GM20000 (cell line): Measurements from ENCODE around the gene ABHD12.
"Not testable (repeated sequence)": the region's sequence is repeated elsewhere in the genome, so short reads cannot be mapped to it uniquely, and the experiment has no call there.

ENCODE experiments used
- DNase-seq: peaks from one replicate; pipeline ENCODE4 v3.0.0; 2012; ENCODE audit warnings: low spot score
- TF ChIP-seq, protein P1 (sequence below): IDR thresholded peaks from 2 replicates; pipeline ENCODE4 v1.5.1; 2012; ENCODE audit warnings: mild to moderate bottlenecking, control low read depth; ENCODE audit errors: extremely low read depth, missing control alignments

The ABHD12 gene

DNA sequence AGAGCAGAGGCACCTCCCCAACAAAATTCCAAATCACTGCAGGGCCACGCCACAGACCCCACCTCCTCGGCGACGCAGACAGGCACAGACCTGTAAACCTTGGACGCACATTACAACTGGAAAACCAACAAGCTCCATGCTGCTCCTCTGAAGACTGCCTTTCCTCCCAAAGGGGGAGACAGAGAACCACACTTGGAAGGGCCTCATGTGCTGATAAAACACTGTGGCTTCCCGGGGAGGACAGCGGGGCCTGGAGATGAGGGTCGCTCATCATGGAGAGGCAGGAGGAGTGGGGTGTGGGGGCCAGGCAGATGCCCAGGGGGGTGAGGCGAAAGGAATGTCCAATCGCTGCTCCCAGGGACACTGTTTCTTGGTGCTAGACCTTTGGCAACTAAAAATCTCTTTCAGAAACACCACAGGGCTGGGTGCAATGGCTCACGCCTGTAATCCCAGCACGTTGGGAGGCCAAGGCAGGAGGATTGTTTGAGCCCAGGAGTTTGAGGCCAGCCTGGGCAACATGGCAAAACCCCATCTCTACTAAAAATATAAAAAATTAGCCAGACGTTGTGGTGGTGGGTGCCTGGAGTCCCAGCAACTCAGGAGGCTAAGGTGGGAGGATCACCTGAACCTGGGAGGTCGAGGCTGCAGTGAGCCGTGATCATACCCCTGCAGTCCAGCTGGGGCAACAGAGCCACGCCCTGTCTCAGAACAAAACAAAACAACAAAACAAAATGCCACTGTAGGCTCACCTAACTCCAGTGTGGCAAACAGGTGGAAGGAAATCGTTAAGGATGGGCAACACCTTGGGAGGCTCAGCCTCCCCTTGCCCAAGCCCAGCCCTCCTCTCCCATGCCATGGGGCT, 53.8 kb downstream of the ABHD12 start:
- TF ChIP-seq, protein P1, sequence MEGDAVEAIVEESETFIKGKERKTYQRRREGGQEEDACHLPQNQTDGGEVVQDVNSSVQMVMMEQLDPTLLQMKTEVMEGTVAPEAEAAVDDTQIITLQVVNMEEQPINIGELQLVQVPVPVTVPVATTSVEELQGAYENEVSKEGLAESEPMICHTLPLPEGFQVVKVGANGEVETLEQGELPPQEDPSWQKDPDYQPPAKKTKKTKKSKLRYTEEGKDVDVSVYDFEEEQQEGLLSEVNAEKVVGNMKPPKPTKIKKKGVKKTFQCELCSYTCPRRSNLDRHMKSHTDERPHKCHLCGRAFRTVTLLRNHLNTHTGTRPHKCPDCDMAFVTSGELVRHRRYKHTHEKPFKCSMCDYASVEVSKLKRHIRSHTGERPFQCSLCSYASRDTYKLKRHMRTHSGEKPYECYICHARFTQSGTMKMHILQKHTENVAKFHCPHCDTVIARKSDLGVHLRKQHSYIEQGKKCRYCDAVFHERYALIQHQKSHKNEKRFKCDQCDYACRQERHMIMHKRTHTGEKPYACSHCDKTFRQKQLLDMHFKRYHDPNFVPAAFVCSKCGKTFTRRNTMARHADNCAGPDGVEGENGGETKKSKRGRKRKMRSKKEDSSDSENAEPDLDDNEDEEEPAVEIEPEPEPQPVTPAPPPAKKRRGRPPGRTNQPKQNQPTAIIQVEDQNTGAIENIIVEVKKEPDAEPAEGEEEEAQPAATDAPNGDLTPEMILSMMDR: no peak
- no peak for DNase-seq

DNA sequence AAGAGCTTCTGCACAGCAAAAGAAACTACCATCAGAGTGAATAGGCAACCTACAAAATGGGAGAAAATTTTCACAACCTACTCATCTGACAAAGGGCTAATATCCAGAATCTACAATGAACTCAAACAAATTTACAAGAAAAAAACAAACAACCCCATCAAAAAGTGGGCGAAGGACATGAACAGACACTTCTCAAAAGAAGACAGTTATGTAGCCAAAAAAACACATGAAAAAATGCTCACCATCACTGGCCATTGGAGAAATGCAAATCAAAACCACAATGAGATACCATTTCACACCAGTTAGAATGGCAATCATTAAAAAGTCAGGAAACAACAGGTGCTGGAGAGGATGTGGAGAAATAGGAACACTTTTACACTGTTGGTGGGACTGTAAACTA, 55.7 kb downstream of the ABHD12 start:
- not testable (repeated sequence) for DNase-seq

DNA sequence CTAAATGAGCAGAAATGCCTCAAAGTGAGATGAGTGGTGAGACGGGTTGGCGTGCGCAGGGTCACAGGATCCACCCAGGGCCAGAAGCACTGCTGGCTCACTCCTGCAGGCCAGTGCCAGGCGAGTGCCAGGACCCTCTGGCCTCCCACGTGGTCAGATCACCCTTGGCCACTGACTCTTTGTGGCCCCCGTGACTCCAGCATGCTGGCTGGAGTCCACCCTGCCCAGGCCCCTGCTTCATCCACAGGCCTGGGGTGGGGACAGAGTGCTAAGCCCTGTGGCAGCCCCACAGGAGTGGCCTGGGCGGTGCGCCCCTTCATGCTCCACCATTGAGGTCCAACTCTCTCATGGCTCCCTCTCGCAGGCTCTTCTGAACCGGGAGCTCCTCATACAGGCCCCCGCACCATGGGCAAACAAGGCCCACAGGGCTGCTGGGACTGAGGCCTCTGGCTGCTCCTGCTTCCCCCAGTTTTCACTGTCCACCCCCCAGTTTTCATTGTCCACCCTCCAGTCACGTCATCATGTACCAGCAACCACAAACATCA, 61.6 kb downstream of the ABHD12 start:
- TF ChIP-seq, protein P1: no peak
- no peak for DNase-seq

DNA sequence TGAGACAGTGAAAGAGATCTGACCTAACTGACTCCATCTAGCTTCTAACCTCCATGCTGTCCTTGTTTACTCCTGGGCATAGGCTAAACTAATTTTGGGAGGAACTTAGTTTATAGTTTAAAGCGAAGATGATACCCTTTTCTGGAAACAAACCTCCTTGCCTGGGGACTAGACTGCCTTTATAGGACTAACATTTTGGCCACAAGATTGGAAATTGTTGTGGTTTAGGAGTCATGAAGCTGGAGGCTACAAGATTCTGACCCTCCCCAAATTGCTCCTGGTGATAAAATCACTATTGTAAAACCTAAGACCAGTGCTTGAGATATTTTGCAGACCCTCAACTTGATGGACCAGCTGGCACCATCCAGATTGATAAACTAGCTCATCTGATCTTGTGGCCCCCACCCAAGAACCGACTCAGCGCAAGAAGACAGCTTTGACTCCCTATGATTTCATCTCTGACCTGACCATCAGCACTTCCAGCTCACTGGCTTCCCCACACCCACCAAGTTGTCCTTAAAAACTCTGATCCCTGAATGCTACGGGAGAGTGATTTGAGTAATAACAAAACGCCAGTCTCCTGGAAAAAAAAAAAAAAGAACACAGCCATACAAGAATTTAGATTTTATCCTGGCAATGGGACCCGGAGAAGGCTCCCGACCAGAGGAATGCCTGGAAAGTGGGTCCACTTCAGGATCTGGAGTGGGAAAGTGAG, 63.0 kb downstream of the ABHD12 start:
- no peak for DNase-seq
- TF ChIP-seq, protein P1: no peak

DNA sequence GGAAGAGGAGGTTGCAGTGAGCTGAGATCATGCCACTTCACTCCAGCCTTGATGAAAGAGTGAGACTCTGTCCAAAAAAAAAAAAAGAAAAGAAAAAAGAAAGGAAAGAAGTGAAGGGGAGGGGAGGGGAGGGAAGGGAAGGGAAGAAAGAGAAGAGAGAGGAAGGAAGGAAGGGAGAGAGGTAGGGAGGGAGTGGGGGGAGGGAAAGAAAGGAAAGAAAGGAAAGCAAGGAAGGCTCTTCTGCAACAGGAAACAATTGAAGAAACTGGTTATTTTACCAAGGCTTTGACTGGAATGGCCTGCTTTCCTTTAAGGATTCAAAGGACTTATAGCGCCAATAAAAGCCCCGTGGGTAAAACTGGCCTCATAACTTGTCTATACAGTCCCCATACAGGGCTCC, 64.6 kb downstream of the ABHD12 start:
- TF ChIP-seq, protein P1: no peak
- no peak for DNase-seq

DNA sequence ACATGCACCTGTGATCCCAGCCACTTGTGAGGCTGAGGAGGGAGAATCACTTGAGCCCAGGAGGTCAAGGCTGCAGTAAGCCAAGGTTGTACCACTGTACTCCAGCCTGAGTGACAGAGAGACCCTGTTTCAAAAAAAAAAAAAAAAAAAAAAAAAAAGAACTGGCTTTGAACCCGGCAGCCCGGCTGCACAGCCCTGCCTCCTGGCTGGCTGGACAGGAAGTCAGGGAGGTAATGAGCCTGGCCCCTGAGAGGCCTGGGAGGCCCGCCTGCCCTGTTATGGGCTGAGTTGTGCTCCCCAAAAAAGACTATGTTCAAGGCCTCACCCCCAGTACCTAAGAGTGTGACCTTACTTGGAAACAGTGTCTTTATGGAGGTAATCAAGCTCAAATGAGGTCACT, 65.6 kb downstream of the ABHD12 start:
- DNase-seq: no peak
- TF ChIP-seq, protein P1: no peak

DNA sequence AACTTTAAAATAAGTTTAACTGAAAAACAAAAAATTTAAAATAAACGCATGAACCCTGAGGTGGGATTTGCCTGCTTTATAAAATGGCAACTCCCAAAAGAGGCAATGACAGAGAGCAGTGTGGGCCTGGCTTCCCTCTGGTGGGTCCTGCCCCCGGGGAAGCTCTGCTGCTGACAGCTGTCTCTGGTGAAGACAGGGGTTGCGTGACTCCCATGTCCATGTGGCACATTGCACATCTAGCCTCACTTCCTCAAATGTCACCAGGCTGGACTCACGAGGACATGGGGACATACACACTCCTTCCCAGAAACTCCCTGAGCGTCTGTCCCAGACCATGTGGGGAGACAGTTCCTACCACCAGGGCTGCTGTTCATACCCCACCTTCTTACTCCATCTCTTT, 66.2 kb downstream of the ABHD12 start:
- DNase-seq: no peak
- TF ChIP-seq, protein P1: no peak
